ENCODE results near the gene TBC1D8. TPM values are rescaled to one million over a fixed set of nuclear protein-coding genes. Genes with fewer than 3 reads are reported as not detected.
A peak's percentile ranks its signal among the peaks of the same experiment; 100 is the strongest.

The TBC1D8 gene
- total and polyA plus RNA-seq, 7 donors = 8.7 to 163 (median 50.4) TPM

GRCh38 chr2:101105654-101106053, 45.5 kb downstream of the TBC1D8 start:
- intact Hi-C loops (cut with DNase I) = no loop called here

DNA sequence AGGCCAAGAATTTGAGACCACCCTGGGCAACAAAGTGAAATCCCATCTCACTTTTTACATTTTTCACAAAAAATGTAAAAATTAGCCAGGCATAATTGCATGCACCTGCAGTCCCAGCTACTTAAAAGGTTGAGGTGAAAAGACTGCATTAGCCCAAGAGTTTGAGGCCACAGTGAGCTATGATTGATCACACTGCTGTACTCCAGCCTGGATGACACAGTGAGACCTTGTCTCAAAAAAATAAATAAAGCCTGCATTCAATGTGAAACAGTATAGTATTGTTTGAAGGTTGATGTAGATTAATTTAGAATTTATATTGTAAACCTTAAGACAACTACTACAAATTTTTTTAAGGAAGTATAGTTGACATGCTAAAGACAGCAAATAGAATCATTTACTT, 53.5 kb downstream of the TBC1D8 start:
- ATAC-seq (no peak), DNase-seq (no peak)
- intact Hi-C loops (cut with DNase I) = no loop called here
- TF ChIP-seq CTCF (IDR thresholded peaks at IDR 0.05) = no peak
- no peaks in the 10 kb centered on the region for H3K27me3 ChIP-seq (ENCODE audit: insufficient read depth in 3 of 3, low read length in 2 of 3)
- H3K27ac ChIP-seq = no peak overlapping the region
- no peaks in the 10 kb centered on the region for H3K36me3 ChIP-seq (ENCODE audit: insufficient read depth in 1 of 2, low read depth in 1 of 2)
- H3K4me1 ChIP-seq = peaks cover 3% of the 10 kb centered on the region
- H3K4me3 ChIP-seq = no peak overlapping the region
- peaks cover 9% of the 10 kb centered on the region for H3K9me3 ChIP-seq

More at GRCh38 chr2:101105654-101106053, 45.5 kb downstream of the TBC1D8 start:
- Histone ChIP-seq H3K4me3 (no peak overlapping the region), H3K27ac (peak overlapping the region; percentile 94), H3K9me3 (no peaks in the 10 kb centered on the region), H3K4me1 (peaks cover 55% of the 10 kb centered on the region), H3K27me3 (ENCODE audit: insufficient read depth in 3 of 3, low read length in 2 of 3) (no peaks in the 10 kb centered on the region), H3K36me3 (ENCODE audit: insufficient read depth in 1 of 2, low read depth in 1 of 2) (no peaks in the 10 kb centered on the region)
- ATAC-seq (no peak), DNase-seq (no peak)
- no peak for TF ChIP-seq CTCF (IDR thresholded peaks at IDR 0.05)
- WGBS, 3 donors = 51 to 82% (median 61%) methylated on average over 4 of the region's 4 CpGs

- peaks cover 3% of the 10 kb centered on the region for H3K4me1 ChIP-seq
- H3K27ac ChIP-seq = no peak overlapping the region
- 59 to 91% (median 76%) methylated on average over 4 of the region's 4 CpGs for WGBS, 3 donors
- no peaks in the 10 kb centered on the region for H3K27me3 ChIP-seq (ENCODE audit: insufficient read depth in 3 of 3, low read length in 2 of 3)
- H3K9me3 ChIP-seq = peaks cover 9% of the 10 kb centered on the region
- no peak for TF ChIP-seq CTCF (IDR thresholded peaks at IDR 0.05)
- DNase-seq (no peak), ATAC-seq (peak in 2 of 4 donors; percentile 57 to 58)
- no peaks in the 10 kb centered on the region for H3K36me3 ChIP-seq (ENCODE audit: insufficient read depth in 1 of 2, low read depth in 1 of 2)
- intact Hi-C loops (cut with DNase I) = no loop called here
- no peak overlapping the region for H3K4me3 ChIP-seq
Measured at GRCh38 chr2:101096619-101097142, 54.5 kb downstream of the TBC1D8 start.

DNA sequence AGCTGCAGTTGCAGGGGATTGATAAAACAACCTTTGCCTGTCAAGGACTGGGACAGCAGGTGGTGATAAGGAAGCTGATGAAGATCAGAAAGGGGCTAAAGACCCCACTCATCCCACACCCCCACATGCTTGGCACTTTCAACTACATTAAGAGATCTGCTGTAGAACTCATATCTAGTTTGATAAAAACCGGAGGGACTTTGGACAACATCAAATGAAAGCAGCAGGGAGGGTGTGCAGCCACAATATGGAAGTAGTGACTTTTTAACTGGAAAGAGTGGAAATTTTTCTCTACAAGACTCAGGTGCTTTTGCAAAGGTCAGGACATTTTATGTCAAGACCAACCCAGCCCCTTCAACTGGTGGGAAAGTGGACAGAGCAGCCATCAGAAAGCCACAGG, 56.8 kb downstream of the TBC1D8 start:
- Histone ChIP-seq H3K27ac (no peak overlapping the region), H3K27me3 (ENCODE audit: insufficient read depth in 3 of 3, low read length in 2 of 3) (no peaks in the 10 kb centered on the region), H3K36me3 (ENCODE audit: insufficient read depth in 1 of 2, low read depth in 1 of 2) (peaks cover 0 to 7% of the 10 kb centered on the region in 2 donors), H3K4me3 (no peak overlapping the region), H3K9me3 (peaks cover 6% of the 10 kb centered on the region), H3K4me1 (peaks cover 3% of the 10 kb centered on the region)
- ATAC-seq = no peak
- intact Hi-C loops (cut with DNase I) = no loop called here
- DNase-seq = no peak
- TF ChIP-seq CTCF (IDR thresholded peaks at IDR 0.05) = no peak
- WGBS, 3 donors = 88 to 93% (median 89%) methylated on average over 1 of the region's 1 CpG

All from psoas muscle (tissue), 8 donors.